Activated CD4-positive, alpha-beta T cell treated with anti-CD3 and anti-CD28 coated beads for 48 hours (primary cell): ENCODE measurements around the gene TBX3.
"Not testable (repeated sequence)": the region's sequence is repeated elsewhere in the genome, so short reads cannot be mapped to it uniquely, and the experiment has no call there.

Source experiments
- DNase-seq: peaks from one replicate; pipeline ENCODE4 v3.0.0-alpha.2; 2020

The TBX3 gene

DNA sequence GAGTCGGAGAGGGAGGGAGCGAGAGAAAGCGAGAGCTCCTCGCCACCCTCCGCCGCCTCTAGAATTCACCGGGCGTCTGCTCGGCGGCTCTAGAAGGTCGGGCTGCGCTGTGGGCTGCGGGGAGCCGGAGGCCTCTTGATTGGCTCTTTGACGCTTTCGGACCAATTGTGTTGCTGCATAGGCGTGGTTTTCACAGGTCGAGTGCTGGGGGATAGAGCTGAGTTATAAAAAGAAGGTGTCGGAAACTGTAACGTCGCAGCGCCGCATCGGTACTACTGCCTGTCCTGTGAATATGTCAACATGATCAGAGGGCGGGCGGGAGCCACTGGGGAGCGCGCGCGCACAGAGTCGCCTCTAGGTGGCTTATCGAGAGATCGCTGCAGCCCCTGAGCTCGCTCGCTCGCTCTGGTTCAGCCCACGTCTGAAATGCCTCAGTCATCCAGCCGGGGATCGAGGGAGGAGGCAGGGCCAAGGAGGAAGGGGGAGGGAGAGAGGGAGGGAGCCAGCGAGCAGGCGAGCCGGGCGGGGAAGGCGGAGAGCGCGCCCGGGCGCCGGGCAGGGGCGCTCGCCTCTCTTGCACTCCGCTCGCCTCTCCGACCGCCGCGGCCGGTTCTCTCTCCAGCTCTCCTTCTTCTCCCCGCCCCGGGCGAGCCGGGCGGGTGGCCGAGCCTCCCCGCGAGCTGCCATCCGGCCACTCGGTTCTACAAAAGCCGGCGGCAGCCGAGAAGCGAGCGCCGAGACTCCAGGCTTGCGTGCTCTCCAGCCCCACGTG, at the start of gene TBX3:
TBX3 (minus strand) TSS at position 78 of the 772 bp plus-strand sequence. CDS start 975 bp downstream, outside the sequence.
- peak; percentile 81 for DNase-seq

DNA sequence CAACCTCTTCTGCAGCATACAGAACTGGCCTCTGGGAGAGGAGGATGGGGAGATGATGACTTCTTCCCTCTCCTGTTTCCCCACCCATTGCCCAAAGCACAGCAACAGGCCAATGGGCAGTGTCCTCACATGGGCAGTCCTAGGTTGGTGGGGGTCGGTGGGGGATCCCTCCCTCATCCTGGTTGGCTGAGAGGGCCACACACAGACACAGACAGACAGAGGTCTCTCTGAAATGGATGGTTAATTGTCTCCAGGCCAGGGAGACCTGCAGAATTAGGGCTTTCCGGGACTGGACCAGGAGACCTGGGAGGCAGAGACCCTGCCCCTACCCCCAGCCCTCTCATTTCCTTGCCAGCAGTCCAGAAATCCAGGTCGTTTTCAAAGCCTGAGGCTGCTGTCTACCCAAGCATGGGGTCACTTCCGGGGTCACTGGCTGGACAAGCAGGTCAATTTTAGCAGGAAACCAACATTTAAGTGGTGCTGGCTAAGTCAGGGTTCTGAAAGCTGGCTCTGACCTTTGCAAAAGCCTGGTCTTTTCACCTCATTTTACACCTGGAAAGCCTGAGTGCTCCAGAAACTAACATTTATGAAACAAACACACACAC, 48.6 kb upstream of the TBX3 start:
- DNase-seq, result no peak

DNA sequence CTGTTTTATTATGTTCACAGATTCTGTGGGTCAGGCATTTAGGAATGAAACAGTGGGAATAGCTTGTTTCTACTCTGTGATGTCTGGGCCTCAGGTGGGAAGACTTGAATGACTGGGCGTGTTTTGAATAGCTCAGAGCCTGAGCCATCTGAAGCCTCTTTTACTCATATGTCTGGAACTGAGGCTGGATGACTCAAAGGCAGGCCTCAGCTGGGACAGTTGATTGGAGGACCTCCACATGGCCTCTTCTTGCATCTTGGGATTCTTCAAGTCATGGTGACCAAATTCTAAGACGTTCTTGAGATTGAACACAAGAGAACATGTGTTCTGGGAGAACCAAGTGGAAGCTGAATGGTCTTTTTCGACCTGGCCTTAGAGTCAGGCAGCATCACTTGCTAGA, 45.8 kb upstream of the TBX3 start:
- no peak for DNase-seq

DNA sequence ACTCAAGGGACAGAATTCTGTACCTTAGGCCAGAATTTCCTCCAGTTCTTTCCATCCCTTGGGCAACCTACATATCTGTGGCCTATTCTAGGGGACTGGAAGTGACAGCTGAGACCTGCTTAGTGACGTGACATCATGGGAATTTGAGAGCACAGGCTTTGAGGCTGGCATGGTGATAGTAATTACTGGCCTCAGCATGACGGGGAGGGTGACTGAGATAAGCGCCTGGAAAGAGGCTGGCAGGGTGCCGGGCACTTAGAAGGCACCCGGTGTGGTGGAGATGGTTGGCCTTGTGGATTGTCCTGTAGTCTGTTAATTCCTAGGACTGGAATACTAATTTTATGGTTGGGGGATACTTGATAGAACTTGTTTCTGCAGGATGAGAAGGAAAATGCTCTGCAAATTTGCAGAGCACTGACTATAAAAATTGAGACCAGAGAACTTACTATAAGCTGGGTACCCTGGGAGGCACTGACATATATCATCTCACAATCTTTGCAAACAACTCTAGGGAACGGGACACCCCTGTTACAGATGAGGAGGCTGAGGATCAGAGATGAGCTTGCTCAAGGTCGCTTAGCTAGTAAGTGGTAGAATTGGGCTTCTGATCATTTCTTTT, 42.2 kb upstream of the TBX3 start:
- DNase-seq, result no peak

DNA sequence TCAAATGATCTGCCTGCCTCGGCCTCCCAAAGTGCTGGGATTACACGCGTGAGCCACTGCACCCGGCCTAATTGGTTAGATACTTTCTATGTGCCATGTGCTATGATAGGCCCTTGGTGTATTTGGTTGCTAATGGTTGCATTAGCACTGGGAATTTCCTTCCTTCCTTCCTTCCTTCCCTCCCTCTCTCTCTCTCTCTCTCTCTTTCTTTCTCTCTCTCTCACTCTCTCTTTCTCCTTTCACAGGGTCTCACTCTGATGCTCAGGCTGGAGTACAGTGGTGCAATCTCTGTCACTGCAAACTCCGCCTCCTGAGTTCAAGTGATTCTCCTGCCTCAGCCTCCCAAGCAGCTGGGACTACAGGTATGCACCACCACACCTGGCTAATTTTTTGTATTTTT, 38.2 kb upstream of the TBX3 start:
- not testable (repeated sequence) for DNase-seq

DNA sequence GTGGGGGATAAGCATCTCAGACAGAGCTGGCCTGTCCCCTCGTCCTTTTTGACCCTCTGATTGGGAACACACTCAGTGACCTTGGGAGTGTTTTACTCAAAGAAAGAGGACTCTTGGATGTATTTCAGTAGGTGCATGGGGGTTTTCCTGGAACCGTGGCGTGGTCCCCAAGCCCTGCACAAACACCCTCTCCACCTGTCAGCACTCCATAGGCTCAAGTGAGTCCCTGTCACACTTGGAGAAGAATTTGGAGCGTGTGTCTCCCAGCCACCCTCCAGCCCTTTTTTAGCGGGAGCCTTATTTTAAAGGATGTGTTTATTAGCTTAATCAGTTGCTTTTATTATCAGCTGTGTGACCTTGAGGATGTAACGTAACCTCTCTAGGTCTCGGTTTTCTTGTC, 37.3 kb upstream of the TBX3 start:
- DNase-seq, result no peak

DNA sequence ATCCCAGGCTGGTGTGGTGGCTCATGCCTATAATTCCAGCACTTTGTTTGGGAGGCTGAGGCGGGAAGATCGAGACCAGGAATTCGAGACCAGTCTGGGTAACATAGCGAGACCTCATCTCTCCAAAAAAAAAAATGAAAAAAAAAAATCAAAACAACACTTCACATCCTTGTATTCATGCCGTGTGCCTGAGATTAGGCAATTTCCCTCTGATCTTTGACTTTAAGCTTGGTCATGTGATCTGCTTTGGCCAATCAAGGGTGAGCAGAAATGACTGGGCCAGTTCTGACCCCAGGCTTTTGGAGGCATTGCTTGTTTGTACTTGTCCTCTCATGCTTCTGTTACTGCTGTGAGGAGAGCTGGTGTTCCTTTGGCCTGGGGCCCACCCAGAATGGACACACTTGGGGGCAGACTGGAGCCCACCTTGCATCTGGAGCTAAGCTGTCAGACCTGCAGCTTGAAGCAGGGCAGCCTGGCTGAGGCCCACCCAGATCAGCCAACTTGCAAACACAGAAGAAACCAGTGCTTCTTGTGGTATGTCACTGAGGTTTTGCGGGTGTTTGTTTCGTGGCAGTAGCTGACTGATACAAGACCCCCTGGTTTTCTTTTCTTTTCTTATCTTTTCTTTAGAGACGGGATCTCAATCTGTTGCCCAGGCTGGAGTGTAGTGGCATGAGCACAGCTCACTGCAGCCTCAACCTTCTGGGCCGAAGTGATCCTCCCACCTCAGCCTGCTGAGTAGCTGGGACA, 29.7 kb upstream of the TBX3 start:
- no peak for DNase-seq

DNA sequence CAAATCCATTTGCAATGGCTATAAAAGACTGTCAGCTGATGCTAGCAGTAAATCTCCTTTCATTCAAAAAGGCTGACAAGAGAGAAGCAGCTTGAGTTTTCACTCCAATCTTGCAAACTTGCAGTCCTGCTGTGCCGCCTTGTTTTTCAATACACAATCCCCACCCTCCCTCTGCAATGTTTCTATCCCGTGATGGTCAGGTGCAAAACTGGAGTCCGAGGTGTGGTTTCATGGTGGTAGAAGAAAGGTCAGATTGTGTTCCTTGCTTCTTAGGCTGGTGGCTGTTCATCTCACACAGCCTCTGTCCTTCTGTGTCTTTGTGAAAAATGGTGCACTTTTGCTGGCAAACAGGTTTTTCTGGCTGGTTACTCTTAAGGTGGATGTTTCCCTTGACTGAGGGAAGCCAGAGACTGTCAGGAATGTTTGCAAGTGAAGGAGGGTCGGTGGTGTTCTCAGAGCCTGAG, 27.7 kb upstream of the TBX3 start:
- no peak for DNase-seq

DNA sequence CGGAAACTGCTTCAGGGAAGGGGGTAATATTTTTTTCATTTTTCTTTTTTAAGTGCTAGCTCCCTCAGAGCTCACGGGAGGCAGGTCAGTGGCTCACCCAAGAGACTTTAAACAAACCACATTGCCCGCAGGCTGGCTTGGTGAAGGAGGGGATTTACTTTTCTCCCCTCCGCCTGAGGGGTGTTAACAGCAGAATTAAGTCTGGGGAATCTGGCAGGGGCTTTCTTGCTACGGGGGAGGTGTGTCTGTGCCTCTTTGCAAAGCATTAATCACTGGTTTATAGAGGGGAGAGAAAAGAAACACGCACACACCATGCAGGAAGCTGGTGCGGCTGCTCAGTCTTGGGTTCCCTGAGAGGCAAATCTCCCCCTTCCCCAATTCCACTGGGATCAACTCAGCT, 26.2 kb upstream of the TBX3 start:
- DNase-seq, result no peak

DNA sequence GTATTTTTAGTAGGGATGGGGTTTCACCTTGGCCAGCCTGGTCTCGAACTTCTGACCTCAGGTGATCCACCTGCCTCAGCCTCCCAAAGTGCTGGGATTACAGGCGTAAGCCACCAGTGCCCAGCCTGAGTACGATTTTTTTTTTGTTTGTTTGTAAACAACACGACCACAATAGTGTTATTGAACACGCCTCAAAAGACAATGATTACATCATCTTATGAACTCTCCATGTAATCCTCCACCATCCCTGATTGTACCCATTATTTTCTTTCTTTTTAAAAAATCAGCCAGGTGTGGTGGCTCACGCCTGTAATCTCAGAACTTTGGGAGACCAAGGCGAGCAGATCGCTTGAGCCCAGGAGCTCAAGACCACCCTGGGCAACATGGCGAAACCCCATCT, 25.1 kb upstream of the TBX3 start:
- no peak for DNase-seq

DNA sequence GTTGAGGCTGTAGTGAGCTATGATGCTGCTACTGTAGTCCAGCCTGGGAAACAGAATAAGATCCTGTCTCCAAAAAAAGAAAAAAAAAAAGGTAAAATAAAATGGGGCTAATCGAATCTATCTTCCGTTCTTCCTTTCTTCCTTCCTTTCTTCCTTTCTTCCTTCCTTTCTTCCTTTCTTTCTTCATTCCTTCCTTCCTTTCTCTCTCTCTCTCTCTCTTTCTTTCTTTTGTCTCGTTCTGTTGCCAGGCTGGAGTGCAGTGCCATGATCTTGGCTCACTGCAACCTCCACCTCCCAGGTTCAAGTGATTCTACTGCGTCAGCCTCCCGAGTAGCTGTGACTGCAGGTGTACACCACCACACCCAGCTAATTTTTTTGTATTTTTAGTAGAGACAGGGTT, 24.6 kb upstream of the TBX3 start:
- not testable (repeated sequence) for DNase-seq

DNA sequence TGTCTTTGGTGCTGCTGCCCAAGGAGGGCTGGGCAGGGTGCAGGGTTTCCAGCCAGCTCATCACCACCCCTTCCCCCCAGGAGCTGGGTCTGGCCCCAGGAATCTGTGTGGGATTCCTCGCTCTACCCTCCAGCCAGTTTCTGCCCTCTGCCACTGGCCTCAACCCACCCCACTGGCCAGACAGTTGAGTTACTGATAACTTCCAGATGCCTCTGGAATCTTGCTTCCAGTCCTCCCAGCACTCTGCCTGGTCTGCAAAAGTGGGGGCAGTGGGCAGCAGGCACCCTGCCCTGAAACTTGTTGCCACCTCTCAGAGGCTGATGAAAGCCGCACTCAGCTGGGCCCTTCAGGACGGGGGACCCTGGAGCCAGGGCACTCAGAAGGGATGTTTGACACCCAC, 20.1 kb upstream of the TBX3 start:
- no peak for DNase-seq

DNA sequence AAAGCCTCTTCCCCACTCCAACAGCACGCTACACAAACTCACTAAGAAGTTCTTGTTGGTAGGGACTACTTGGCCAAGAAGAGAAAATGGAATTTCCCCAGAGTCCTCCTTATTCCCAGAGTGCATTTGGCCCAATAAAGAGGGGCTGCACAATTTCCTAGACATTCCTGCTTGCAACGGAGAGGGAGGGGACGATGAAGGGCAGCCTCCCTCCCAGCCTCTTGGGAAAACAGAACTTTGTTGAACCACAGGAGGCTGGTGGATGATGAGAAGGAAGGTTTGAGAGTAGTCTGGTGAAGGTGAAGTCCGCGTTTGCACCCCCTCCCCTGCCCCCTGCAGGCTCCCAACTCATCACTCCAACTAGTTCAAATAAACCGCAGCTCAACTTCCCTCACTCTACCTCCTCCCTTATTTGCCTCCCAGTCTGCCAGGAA, 19.1 kb upstream of the TBX3 start:
- no peak for DNase-seq

DNA sequence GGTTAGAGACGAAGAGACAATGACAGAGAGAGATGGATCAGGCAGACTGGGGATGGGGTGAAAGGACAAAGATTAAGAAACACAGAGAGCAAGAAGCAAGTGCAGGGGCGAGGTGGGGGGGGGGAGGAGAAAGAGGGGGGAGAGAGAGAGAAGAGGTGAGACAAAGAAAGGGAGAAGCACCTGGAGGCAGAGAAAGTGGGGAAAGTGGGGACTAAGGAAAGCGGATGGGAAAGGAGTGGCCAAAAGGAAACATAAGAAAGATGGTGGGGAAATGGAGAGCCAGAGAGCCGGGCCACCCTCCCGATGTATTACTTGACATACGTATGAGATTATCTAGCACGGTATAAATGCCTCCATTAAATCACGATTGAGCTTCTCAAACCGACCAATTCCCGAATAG, 18.5 kb upstream of the TBX3 start:
- DNase-seq, result no peak

DNA sequence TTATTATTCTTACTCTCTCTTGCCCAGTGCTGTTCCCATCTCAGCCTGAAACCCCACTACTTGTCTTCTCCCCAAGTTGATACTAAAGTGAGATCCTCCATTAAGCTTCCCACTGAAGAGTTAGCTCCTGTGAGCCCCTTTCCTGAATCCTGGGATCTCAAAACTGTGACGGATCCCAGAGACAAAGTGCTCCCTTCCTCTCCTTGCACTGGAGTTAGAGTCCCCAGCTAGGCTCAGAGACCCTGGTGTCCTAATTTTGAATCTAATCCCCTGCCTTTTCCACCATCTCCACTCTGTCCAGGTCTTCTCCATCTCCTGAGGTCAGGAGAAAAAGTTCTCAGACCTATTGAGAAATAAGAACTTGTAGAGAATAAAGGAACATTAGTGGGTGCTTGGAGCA, 17.6 kb upstream of the TBX3 start:
- no peak for DNase-seq

DNA sequence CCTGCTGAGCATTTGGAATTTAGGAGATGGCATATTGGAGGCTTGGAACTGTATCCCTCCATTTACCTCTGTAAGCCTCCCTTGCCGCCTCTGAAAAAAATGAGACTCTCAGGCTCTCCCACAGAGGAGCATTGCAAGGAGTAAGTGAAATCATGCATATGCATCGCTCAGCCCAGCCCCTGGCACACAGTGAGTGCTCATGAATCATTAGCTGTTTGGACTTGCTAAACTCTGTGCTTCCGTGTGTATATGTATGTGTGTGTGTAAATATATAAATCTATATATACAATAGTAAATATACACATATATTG, 17.1 kb upstream of the TBX3 start:
- no peak for DNase-seq

DNA sequence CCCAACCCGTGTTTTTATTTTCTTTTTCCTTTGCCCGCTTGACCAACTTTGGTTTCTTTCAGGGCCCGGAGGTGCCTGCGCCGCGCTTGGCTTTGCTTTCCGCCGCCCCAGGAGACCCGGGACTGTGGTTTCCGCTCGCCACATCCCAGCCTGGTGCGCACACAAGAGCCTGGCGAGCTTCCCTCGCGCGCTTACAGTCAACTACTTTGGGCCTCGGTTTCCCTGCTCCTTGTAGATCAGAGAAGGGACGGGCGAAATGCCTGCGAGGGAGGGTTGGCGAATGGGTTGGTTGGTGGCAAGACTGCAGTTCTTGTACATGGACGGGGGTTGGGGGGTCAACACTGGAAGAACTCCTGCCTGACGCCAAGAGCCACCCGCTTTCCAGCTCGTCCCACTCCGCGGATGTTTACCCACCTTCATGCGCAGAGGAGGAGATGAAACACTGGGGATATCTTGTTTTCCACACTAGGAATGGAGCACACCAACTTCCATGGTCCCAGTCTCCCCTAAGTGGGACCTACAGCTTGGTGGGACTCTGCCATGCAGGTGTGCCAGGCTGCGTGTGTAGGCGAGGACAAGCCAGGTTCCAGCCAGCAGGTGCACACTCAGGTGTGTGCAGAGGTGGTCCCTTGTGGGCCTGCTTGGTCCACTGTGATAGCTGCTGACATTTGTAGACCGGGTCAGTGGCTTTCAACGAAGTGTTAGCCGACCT, 16.6 kb upstream of the TBX3 start:
- no peak for DNase-seq

DNA sequence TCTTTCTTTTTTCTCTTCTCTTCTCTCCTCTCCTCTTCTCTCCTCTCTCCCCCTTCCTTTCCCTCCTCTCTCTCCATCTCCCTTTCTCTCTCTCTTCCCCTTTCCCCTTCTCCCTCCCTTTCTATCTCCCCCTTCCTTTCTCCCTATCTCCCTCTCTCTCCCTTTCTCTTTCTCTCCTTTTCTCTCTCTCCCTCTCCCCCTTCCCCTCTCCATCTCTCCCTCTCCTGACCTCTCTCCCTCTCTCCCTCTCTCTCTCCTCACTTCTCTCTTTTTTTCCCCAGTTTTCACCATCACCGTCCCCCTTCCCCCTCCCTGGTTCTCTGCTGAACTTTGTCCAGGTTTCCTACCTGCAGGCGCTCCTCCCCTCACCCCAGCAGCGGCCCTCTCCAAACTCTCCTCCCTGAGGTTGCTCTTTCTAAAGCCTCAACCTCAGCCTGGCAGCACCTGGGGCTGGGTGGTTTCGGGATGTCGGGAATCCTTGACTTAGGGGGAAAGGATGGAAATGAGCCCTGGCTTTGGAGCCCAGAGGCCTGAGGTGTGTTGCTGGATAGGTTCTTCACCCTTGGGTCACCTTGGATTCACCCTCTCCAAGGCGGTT, 14.7 kb upstream of the TBX3 start:
- DNase-seq, result no peak

DNA sequence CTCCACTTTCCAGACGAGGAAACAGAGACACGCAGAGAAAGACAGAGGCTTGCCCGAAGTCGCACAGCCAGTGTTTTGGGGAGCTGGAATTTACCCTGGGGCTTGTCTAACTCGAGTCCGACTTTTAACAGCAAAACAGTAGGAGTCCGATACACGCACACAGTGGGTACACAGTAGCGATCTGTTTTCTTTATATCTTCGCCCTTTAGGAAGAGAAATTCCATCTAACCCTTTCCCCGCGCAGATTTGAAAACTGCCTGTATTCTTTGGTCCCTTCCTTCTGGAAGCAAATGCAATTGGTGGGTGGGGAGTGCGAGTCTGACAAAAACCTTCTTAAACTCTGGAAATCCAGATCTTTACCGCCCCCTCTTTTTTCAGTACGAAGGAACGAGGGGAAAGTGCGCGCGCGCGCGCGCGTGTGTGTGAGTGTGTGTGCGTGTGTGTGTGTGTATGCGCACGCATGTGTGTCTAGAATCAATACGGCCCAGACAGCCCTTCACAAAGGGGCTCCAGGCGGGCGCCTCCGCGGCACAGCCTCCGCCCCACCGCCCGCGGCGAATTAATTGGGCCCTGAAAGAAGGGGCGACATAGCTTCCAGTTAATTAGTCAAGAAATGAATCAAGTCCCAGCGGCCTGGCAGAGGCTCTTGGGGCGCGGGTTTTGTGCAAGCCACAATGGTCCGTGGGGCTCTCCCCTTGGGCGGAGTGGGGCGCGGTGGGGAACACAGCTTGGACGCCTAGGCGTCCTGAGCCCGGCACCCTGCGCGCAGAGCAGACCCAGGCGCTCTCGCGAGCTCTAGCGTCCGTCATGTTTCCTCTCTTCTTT, 14.0 kb upstream of the TBX3 start:
- no peak for DNase-seq

DNA sequence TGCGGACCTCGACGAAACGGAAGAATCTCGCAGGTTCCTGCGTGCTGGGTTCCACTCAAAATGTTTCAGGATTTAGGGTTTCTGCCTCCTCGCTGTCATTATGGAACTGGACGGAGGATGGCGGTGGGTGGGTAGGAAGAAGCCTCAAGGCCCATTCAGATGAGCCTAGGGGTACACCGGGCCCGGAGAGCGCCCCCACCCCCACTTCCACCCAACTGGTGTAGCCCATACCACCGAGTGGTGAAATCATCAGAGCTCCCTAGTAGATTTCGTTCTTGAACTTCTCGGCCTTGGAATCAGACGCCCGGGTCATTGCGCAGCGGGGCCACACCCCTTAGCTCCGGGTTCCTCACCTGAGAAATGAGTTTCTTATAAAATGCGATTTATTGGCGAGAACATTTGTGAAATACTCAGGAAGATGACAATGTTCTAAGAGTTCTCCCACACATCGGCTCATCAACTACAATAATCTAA, 13.3 kb upstream of the TBX3 start:
- DNase-seq, result no peak

DNA sequence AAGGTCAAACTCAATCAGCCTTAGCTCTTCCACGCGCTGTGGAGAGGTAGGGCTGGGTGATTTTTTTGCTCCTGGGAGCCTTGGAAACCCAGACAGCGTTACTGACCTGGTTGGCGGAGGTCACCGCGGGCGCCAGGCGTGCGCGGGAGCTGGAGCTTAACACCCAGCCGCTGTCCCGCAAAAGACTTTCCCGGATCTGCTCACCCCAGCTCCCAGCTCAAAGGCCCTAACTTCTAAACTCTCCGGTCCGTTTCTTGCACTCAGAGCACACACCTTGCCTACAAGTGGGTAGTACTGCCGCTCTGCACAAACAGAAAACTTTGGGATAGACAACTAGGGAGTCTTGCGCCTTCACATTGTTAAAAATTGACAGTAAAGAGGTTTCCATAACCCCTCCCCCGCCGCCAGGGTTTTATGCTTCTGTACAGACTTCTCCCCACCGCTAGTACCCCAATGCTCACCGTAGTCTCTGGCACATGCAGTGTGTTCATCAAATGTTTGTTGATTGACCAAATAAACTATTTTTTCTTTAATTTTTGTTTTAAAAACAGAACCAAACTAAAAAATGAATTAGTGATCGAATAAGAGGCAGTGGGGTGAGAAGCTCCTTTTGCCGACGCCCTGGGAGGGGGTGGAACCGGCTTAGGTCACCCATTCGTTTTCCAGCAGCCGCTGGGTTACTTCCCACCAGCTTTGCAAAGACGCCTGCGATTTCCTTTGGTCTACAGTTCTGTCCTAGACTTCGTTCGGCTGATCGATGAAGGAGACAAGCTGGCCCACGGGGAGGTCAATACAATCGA, 12.7 kb upstream of the TBX3 start:
- no peak for DNase-seq
